ENCODE measurements around the gene HPN.

The HPN gene

GRCh38 chr19:35074426-35075201 lies 33.1 kb downstream of the HPN start:
- TF ChIP-seq EZH2phosphoT487 (IDR thresholded peaks at IDR 0.05; ENCODE audit: low read length) (no peak), EZH2 (optimal IDR thresholded peaks at IDR 0.05; ENCODE audit: low read depth, low read length) (no peak), CTCF (IDR thresholded peaks at IDR 0.05; ENCODE audit: low read length) (no peak)
- Histone ChIP-seq H3K27me3 (replicated peaks; ENCODE audit: insufficient read depth, low read length) (peaks cover 90% of the 10 kb centered on the region), H3K9ac (ENCODE audit: low read length) (no peak overlapping the region), H4K20me1 (ENCODE audit: insufficient read depth, low read length) (no peaks in the 10 kb centered on the region), H3K4me1 (ENCODE audit: low read length) (no peaks in the 10 kb centered on the region), H3K9me3 (replicated peaks; ENCODE audit: insufficient read depth, low read length) (no peaks in the 10 kb centered on the region), H2AFZ (ENCODE audit: low read length) (no peak overlapping the region), H3F3A (ENCODE audit: insufficient read depth, low read length) (no peaks in the 10 kb centered on the region), H3K4me3 (ENCODE audit: low read length) (no peak overlapping the region), H3K36me3 (replicated peaks; ENCODE audit: insufficient read depth, low read length) (no peaks in the 10 kb centered on the region), H3K79me2 (ENCODE audit: low read length) (no peaks in the 10 kb centered on the region), H3K4me2 (ENCODE audit: low read depth, low read length) (no peak overlapping the region), H3K27ac (ENCODE audit: low read length) (no peak overlapping the region), H3K9me2 (replicated peaks; ENCODE audit: insufficient read depth, low read length) (no peaks in the 10 kb centered on the region)
- DNase-seq, result no peak

GRCh38 chr19:35075202-35076025 lies 33.9 kb downstream of the HPN start:
- no peaks in the 10 kb centered on the region for H3K9me3 ChIP-seq (replicated peaks; ENCODE audit: insufficient read depth, low read length)
- no peaks in the 10 kb centered on the region for H3K36me3 ChIP-seq (replicated peaks; ENCODE audit: insufficient read depth, low read length)
- H3K9ac ChIP-seq (ENCODE audit: low read length), result no peak overlapping the region
- TF ChIP-seq EZH2phosphoT487 (IDR thresholded peaks at IDR 0.05; ENCODE audit: low read length) (no peak), EZH2 (optimal IDR thresholded peaks at IDR 0.05; ENCODE audit: low read depth, low read length) (no peak), CTCF (IDR thresholded peaks at IDR 0.05; ENCODE audit: low read length) (no peak)
- H3K9me2 ChIP-seq (replicated peaks; ENCODE audit: insufficient read depth, low read length), result no peaks in the 10 kb centered on the region
- no peak overlapping the region for H3K27ac ChIP-seq (ENCODE audit: low read length)
- no peaks in the 10 kb centered on the region for H3F3A ChIP-seq (ENCODE audit: insufficient read depth, low read length)
- DNase-seq, result no peak
- H3K4me2 ChIP-seq (ENCODE audit: low read depth, low read length), result no peak overlapping the region
- H4K20me1 ChIP-seq (ENCODE audit: insufficient read depth, low read length), result no peaks in the 10 kb centered on the region
- H3K27me3 ChIP-seq (replicated peaks; ENCODE audit: insufficient read depth, low read length), result peaks cover 90% of the 10 kb centered on the region
- H3K4me1 ChIP-seq (ENCODE audit: low read length), result no peaks in the 10 kb centered on the region
- no peaks in the 10 kb centered on the region for H3K79me2 ChIP-seq (ENCODE audit: low read length)
- H3K4me3 ChIP-seq (ENCODE audit: low read length), result no peak overlapping the region
- no peak overlapping the region for H2AFZ ChIP-seq (ENCODE audit: low read length)

GRCh38 chr19:35076026-35076370 lies 34.5 kb downstream of the HPN start:
- Histone ChIP-seq H3K9me3 (replicated peaks; ENCODE audit: insufficient read depth, low read length) (no peaks in the 10 kb centered on the region), H3F3A (ENCODE audit: insufficient read depth, low read length) (no peaks in the 10 kb centered on the region), H4K20me1 (ENCODE audit: insufficient read depth, low read length) (no peaks in the 10 kb centered on the region), H3K4me2 (ENCODE audit: low read depth, low read length) (no peak overlapping the region), H3K4me1 (ENCODE audit: low read length) (no peaks in the 10 kb centered on the region), H2AFZ (ENCODE audit: low read length) (no peak overlapping the region), H3K27ac (ENCODE audit: low read length) (no peak overlapping the region), H3K9ac (ENCODE audit: low read length) (no peak overlapping the region), H3K36me3 (replicated peaks; ENCODE audit: insufficient read depth, low read length) (no peaks in the 10 kb centered on the region), H3K79me2 (ENCODE audit: low read length) (no peaks in the 10 kb centered on the region), H3K27me3 (replicated peaks; ENCODE audit: insufficient read depth, low read length) (peaks cover 90% of the 10 kb centered on the region), H3K4me3 (ENCODE audit: low read length) (no peak overlapping the region), H3K9me2 (replicated peaks; ENCODE audit: insufficient read depth, low read length) (no peaks in the 10 kb centered on the region)
- TF ChIP-seq CTCF (IDR thresholded peaks at IDR 0.05; ENCODE audit: low read length), result no peak
- no peak for TF ChIP-seq EZH2phosphoT487 (IDR thresholded peaks at IDR 0.05; ENCODE audit: low read length)
- no peak for TF ChIP-seq EZH2 (optimal IDR thresholded peaks at IDR 0.05; ENCODE audit: low read depth, low read length)
- DNase-seq, result no peak

All from MM.1S (cell line).